Stomach (tissue), 9 donors: ENCODE data around the gene P2RY1. TPM values are rescaled to one million over a fixed set of nuclear protein-coding genes. Genes with fewer than 3 reads are reported as not detected.
A peak's percentile ranks its signal among the peaks of the same experiment; 100 is the strongest.
"Not testable (repeated sequence)": the region's sequence is repeated elsewhere in the genome, so short reads cannot be mapped to it uniquely, and the experiment has no call there.

ENCODE experiments used
- DNase-seq, 2 donors: peaks; one replicate each; pipeline versions ENCODE4 v3.0.0 to v3.0.0-alpha.2; 2013 to 2019
- H3K27ac ChIP-seq, 5 donors: fragments of 200-600 bp in 4 of 5; sonication (generic) in 4 of 5; one replicate each; pipeline ENCODE4 v1.5.1; 2013 to 2019; ENCODE audit warnings: mild to moderate bottlenecking in 1 of 5, moderate library complexity in 1 of 5
- H3K27me3 ChIP-seq, 3 donors: fragments of 200-600 bp; sonication (generic); one replicate each; pipeline ENCODE4 v1.5.1; 2017 to 2019; ENCODE audit warnings: mixed run types in 1 of 3
- H3K36me3 ChIP-seq, 4 donors: fragments of 200-600 bp; sonication (generic); 1 replicate in 3 of 4; 2 replicates in 1 of 4; pipeline ENCODE4 v1.5.1; 2016 to 2019
- H3K4me1 ChIP-seq, 4 donors: fragments of 200-600 bp; sonication (generic); one replicate each; pipeline ENCODE4 v1.5.1; 2016 to 2019
- H3K4me3 ChIP-seq, 4 donors: fragments of 200-600 bp; sonication (generic) in 3 of 4; one replicate each; pipeline ENCODE4 v1.5.1; 2016 to 2019; ENCODE audit warnings: mild to moderate bottlenecking in 1 of 4
- H3K9me3 ChIP-seq, 4 donors: fragments of 200-600 bp; sonication (generic); one replicate each; pipeline ENCODE4 v1.5.1; 2016 to 2019
- CTCF ChIP-seq, 7 experiments: fragments of 450-650 bp in 4 of 7; fragments of 200-600 bp in 3 of 7; sonication (generic) in 3 of 7; IDR thresholded peaks; one replicate each; pipeline ENCODE4 v1.5.1; 2016 to 2019; ENCODE audit warnings: antibody characterized with exemption in 7 of 7, control low read depth in 2 of 7, mild to moderate bottlenecking in 1 of 7
- EP300 ChIP-seq: sonication (generic); formaldehyde crosslinking; IDR thresholded peaks from one replicate; pipeline ENCODE4 v1.6.1; 2017; ENCODE audit warnings: antibody characterized with exemption
- POLR2A ChIP-seq, 4 donors: fragments of 450-650 bp; IDR thresholded peaks; one replicate each; pipeline ENCODE4 v1.6.1; 2016; ENCODE audit warnings: antibody characterized with exemption in 4 of 4, control low read depth in 2 of 4, mild to moderate bottlenecking in 1 of 4, moderate library complexity in 1 of 4
- POLR2AphosphoS5 ChIP-seq, 3 donors: sonication (generic); formaldehyde crosslinking; IDR thresholded peaks; one replicate each; pipeline ENCODE4 v1.6.1; 2016; ENCODE audit warnings: antibody characterized with exemption in 3 of 3
- WGBS, 5 donors: extraction: QIAGEN DNeasy Blood & Tissue Kit in 3 of 5; methylation state at CpG; one replicate each; pipeline versions ENCODE4 v1.1.5 to v1.1.7; 2013 to 2018; 5-methylcytosine and 5-hydroxymethylcytosine counted together
- intact Hi-C: fragments of 100-400 bp; cut with DNase I; formaldehyde crosslinking; loops from one replicate; pipeline ENCODE4 v1.15.1; 2023; ENCODE audit warnings: low total_unique reads
- polyA plus RNA-seq, 3 donors: library from polyadenylated mRNA; stranded (reverse); fragments of 200-250 nt; gene quantifications; one replicate each; pipeline ENCODE4 v1.2.3, GENCODE V29; 2013
- total RNA-seq, 5 donors: library from RNA; depleted of rRNA; stranded (reverse); fragments of >200 nt; gene quantifications; one replicate each; pipeline versions ENCODE4 v1.1.0 to v1.2.3, GENCODE V29; 2014 to 2016
- donor health status: healthy with polysubstance abuse.
- donor health status: Bipolar disorder and iron deficiency.
- donor health status: healthy.

The P2RY1 gene
- total and polyA plus RNA-seq, 8 donors = under 0.01 to 29.0 (median 0.80) TPM

- Histone ChIP-seq H3K9me3 (no peaks in the 10 kb centered on the region), H3K36me3 (no peaks in the 10 kb centered on the region), H3K4me1 (peaks cover 0 to 24% (median 23%) of the 10 kb centered on the region in 4 donors), H3K27me3 (peaks cover 0 to 25% (median 14%) of the 10 kb centered on the region in 3 donors), H3K4me3 (no peak overlapping the region), H3K27ac (no peak overlapping the region)
- WGBS, 5 donors = 56 to 83% (median 74%) methylated on average over 1 of the region's 1 CpG
- TF ChIP-seq POLR2A (IDR thresholded peaks at IDR 0.05) (no peak), POLR2AphosphoS5 (IDR thresholded peaks at IDR 0.05) (no peak), CTCF (IDR thresholded peaks at IDR 0.05) (no peak), EP300 (no peak)
- peak in 1 of 2 donors; percentile 41 for DNase-seq
- intact Hi-C loops = no loop called here
These were observed 4.6 kb downstream of the P2RY1 start for GRCh38 chr3:152839511-152839910.

GRCh38 chr3:152841131-152841530, 6.2 kb downstream of the P2RY1 start:
- TF ChIP-seq CTCF (IDR thresholded peaks at IDR 0.05) (no peak), POLR2AphosphoS5 (IDR thresholded peaks at IDR 0.05) (no peak), POLR2A (IDR thresholded peaks at IDR 0.05) (no peak), EP300 (no peak)
- DNase-seq = peak in 1 of 2 donors; percentile 22
- intact Hi-C loops = no loop called here
- peaks cover 0 to 5% (median 0%) of the 10 kb centered on the region in 4 donors for H3K9me3 ChIP-seq
- no peaks in the 10 kb centered on the region for H3K36me3 ChIP-seq
- H3K27me3 ChIP-seq = peaks cover 0 to 9% (median 0%) of the 10 kb centered on the region in 3 donors
- H3K4me3 ChIP-seq = no peak overlapping the region
- 44 to 80% (median 72%) methylated on average over 1 of the region's 1 CpG for WGBS, 5 donors
- peaks cover 0 to 10% (median 8%) of the 10 kb centered on the region in 4 donors for H3K4me1 ChIP-seq
- no peak overlapping the region for H3K27ac ChIP-seq

DNA sequence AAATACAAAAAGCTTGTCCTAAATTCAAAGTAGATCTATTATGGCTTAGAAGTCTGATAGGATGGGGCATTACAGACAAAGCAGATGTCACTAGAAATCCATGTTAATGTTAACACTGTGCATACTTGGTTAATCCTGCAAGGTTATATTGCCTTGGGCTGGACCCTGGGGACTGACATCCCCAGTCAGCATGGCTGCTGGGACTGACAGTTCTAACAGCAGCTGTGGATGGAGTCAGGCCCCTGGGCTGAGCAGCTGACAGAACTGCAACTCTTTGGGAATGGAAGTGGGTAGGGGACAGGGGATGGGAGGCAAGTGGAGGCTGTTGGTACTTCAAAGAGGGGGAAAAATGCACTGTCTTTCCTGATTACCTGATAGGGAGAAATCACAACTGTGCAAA, 7.5 kb downstream of the P2RY1 start:
- no peaks in the 10 kb centered on the region for H3K36me3 ChIP-seq
- no peak overlapping the region for H3K27ac ChIP-seq
- intact Hi-C loops = no loop called here
- no peak overlapping the region for H3K4me3 ChIP-seq
- H3K27me3 ChIP-seq = no peaks in the 10 kb centered on the region
- H3K9me3 ChIP-seq = peaks cover 0 to 18% (median 11%) of the 10 kb centered on the region in 4 donors
- H3K4me1 ChIP-seq = no peaks in the 10 kb centered on the region
- DNase-seq = no peak
- TF ChIP-seq EP300 = no peak
- no peak for TF ChIP-seq POLR2AphosphoS5 (IDR thresholded peaks at IDR 0.05)
- no peak for TF ChIP-seq POLR2A (IDR thresholded peaks at IDR 0.05)
- no peak for TF ChIP-seq CTCF (IDR thresholded peaks at IDR 0.05)

DNA sequence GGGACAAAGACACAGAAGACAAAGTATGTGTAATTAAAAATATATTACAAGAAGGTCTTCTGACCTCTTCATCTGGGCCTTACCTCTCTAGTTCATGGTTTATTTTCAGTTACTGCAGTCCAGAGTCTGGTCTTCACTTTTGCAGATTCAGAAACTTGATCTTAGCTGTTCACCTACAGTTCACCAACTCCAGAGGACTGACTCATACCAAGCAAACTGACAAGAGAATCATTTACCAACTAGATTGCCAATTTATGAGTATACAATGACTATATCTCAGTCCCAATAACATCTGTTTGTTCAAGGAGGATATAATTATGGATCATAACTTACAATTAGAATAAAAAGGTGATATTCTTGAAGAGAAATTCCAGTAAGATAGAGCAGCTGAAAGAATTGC, 9.0 kb downstream of the P2RY1 start:
- TF ChIP-seq EP300 = no peak
- TF ChIP-seq CTCF (IDR thresholded peaks at IDR 0.05) = no peak
- TF ChIP-seq POLR2A (IDR thresholded peaks at IDR 0.05) = no peak
- TF ChIP-seq POLR2AphosphoS5 (IDR thresholded peaks at IDR 0.05) = no peak
- H3K4me1 ChIP-seq = no peaks in the 10 kb centered on the region
- no peaks in the 10 kb centered on the region for H3K36me3 ChIP-seq
- H3K4me3 ChIP-seq = no peak overlapping the region
- H3K27me3 ChIP-seq = no peaks in the 10 kb centered on the region
- peaks cover 0 to 25% (median 11%) of the 10 kb centered on the region in 4 donors for H3K9me3 ChIP-seq
- intact Hi-C loops = no loop called here
- no peak for DNase-seq
- no peak overlapping the region for H3K27ac ChIP-seq

- 87 to 100% (median 91%) methylated on average over 2 to 3 of the region's 3 CpGs for WGBS, 5 donors
- peaks cover 0 to 25% (median 11%) of the 10 kb centered on the region in 4 donors for H3K9me3 ChIP-seq
- H3K4me1 ChIP-seq, H3K4me3 ChIP-seq, DNase-seq, H3K27me3 ChIP-seq, H3K36me3 ChIP-seq, H3K27ac ChIP-seq, intact Hi-C loops: not testable (repeated sequence)
These were observed 11.8 kb downstream of the P2RY1 start for GRCh38 chr3:152846572-152847202.

GRCh38 chr3:152847599-152847998, 12.7 kb downstream of the P2RY1 start:
- H3K4me1 ChIP-seq, intact Hi-C loops, H3K27ac ChIP-seq, DNase-seq, H3K4me3 ChIP-seq, H3K36me3 ChIP-seq, H3K27me3 ChIP-seq: not testable (repeated sequence)
- WGBS, 5 donors = 80 to 100% (median 94%) methylated on average over 1 of the region's 1 CpG
- H3K9me3 ChIP-seq = peaks cover 0 to 25% (median 11%) of the 10 kb centered on the region in 4 donors
